Ectodermal cell (in vitro differentiated cells): ENCODE measurements around the gene GABRB2.

Experiments
- H3K27ac ChIP-seq: 2 replicates; pipeline ENCODE4 v1.7.0; 2013; ENCODE audit warnings: mild to moderate bottlenecking, low read depth, low read length; ENCODE audit not compliant: insufficient read depth, poor library complexity, severe bottlenecking
- H3K27me3 ChIP-seq: 2 replicates; pipeline ENCODE4 v1.7.0; 2013; ENCODE audit warnings: mild to moderate bottlenecking, low read length; ENCODE audit not compliant: insufficient read depth, control insufficient read depth, poor library complexity, severe bottlenecking
- H3K36me3 ChIP-seq: one replicate; pipeline ENCODE4 v1.7.0; 2013; ENCODE audit warnings: low read length; ENCODE audit not compliant: control insufficient read depth, insufficient read depth
- H3K4me1 ChIP-seq: one replicate; pipeline ENCODE4 v1.7.0; 2013; ENCODE audit warnings: low read length; ENCODE audit not compliant: control insufficient read depth, insufficient read depth
- H3K4me3 ChIP-seq: 2 replicates; pipeline ENCODE4 v1.7.0; 2013; ENCODE audit warnings: low read depth, low read length, control low read depth; ENCODE audit not compliant: insufficient read depth
- H3K9me3 ChIP-seq: 2 replicates; pipeline ENCODE4 v1.7.0; 2013; ENCODE audit warnings: mild to moderate bottlenecking, low read length, moderate library complexity; ENCODE audit not compliant: control insufficient read depth
- WGBS, 2 experiments: methylation state at CpG; one replicate each; pipeline ENCODE4 v1.1.7; 2013; ENCODE audit warnings: missing lambda C conversion rate in 2 of 2; 5-methylcytosine and 5-hydroxymethylcytosine counted together

The GABRB2 gene

DNA sequence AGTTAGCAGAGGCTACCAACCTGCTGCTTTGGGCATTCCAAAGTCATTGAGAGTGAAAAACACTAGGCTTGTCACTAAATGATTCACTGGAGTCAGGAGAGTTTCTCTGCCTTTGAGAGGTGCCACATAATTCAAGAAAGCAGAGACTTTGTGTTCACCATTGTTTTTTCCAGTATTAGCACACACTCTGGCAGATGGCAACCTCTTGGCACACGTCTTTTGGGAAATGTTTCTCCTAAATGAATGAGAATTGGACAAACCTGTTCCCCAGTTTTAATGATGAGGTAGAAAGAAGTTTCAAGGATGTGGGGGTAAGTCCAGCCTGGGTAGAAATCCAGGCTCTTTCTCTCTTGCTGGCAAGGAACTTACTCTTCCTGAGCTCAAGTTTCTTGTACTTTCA, 259.1 kb downstream of the GABRB2 start:
- Histone ChIP-seq H3K4me1 (no peaks in the 10 kb centered on the region), H3K36me3 (no peaks in the 10 kb centered on the region), H3K9me3 (no peaks in the 10 kb centered on the region), H3K27me3 (no peaks in the 10 kb centered on the region), H3K4me3 (no peak overlapping the region), H3K27ac (no peak overlapping the region)
- WGBS, 2 experiments = 47 to 56% methylated on average over 1 of the region's 1 CpG

DNA sequence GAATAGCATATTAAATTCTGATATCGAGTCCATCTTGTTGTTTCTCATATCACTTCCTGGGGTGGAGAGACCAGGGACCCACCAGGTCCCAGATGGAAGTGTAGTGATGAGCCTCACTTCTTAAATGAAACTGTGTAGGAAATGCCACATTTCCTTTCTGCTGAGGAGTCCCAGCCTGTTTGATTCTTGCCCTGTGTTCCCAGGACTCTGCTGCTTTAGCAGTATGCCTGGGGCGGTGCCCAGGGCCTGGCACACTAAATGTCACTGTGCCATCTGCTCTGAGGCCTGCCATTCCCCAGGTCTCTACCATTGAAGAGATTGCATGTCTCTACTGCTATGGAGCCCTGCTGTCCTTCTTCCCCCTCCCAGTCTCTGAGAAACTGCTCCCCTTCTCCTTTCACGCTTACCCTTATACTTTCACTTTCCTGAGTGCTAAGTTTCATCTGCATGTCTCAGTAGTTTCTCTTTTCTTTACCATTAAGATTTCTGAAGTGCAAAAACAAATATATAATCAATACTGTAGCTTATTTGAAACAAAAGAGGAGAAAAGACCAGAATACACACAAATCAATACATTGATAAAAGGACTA, 260.4 kb downstream of the GABRB2 start:
- Histone ChIP-seq H3K4me3 (no peak overlapping the region), H3K4me1 (no peaks in the 10 kb centered on the region), H3K27me3 (no peaks in the 10 kb centered on the region), H3K36me3 (no peaks in the 10 kb centered on the region), H3K27ac (no peak overlapping the region), H3K9me3 (no peaks in the 10 kb centered on the region)
- WGBS, 2 experiments = 87 to 99% methylated on average over 3 of the region's 3 CpGs

DNA sequence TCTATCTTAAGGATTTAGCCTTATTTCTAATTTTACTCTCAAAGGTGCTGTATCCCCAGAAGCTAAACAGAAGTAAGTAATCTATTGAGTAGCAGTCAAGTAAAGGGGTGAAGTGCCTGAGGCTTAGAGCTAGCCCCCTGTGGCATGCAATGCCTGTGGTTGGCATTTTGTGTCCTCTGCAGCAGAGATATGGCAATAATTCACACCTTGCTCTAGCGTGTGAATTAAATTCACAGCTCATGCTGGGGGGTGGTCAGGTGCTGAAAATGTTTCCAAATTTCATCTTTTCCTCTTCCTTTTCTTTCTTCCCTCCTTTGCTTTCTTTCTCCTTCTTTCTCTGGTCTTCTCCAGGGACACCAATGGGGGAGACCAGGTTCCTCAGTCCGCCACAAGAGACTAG, 262.1 kb downstream of the GABRB2 start:
- Histone ChIP-seq H3K27me3 (no peaks in the 10 kb centered on the region), H3K9me3 (no peaks in the 10 kb centered on the region), H3K4me1 (no peaks in the 10 kb centered on the region), H3K4me3 (no peak overlapping the region), H3K27ac (no peak overlapping the region), H3K36me3 (no peaks in the 10 kb centered on the region)
- WGBS, 2 experiments = 88% methylated on average over 2 of the region's 2 CpGs

GRCh38 chr5:161283296-161283695, 263.2 kb downstream of the GABRB2 start:
- Histone ChIP-seq H3K27me3 (no peaks in the 10 kb centered on the region), H3K9me3 (no peaks in the 10 kb centered on the region), H3K27ac (no peak overlapping the region), H3K4me3 (no peak overlapping the region), H3K4me1 (no peaks in the 10 kb centered on the region), H3K36me3 (no peaks in the 10 kb centered on the region)
- 77 to 87% methylated on average over 1 of the region's 1 CpG for WGBS, 2 experiments

- Histone ChIP-seq H3K4me1 (no peaks in the 10 kb centered on the region), H3K27me3 (no peaks in the 10 kb centered on the region), H3K36me3 (no peaks in the 10 kb centered on the region), H3K27ac (no peak overlapping the region), H3K9me3 (no peaks in the 10 kb centered on the region), H3K4me3 (no peak overlapping the region)
- 88 to 95% methylated on average over 4 of the region's 4 CpGs for WGBS, 2 experiments
Observed at GRCh38 chr5:161278739-161279660, 267.5 kb downstream of the GABRB2 start.

DNA sequence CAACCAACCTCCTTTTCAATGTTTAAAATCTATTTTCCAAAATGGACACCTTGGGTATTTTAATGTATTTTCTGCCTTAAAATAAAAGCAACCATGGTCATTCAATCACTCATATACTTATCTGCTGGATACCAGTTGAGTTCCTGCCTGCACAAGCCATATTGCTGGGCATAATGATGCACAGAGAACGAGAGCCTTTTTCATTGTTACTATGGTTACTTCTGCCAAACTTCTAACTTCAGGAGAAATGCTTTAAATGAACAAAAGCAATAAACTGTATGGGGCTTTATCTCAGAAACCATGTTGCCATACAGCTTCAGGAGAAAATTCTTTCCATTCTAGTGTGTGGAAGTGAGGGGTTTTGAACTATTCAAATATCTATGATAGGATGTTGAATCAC, 269.5 kb downstream of the GABRB2 start:
- Histone ChIP-seq H3K36me3 (no peaks in the 10 kb centered on the region), H3K4me1 (no peaks in the 10 kb centered on the region), H3K27ac (no peak overlapping the region), H3K27me3 (no peaks in the 10 kb centered on the region), H3K9me3 (no peaks in the 10 kb centered on the region), H3K4me3 (no peak overlapping the region)
- WGBS, 2 experiments = 84 to 100% methylated on average over 1 of the region's 1 CpG

DNA sequence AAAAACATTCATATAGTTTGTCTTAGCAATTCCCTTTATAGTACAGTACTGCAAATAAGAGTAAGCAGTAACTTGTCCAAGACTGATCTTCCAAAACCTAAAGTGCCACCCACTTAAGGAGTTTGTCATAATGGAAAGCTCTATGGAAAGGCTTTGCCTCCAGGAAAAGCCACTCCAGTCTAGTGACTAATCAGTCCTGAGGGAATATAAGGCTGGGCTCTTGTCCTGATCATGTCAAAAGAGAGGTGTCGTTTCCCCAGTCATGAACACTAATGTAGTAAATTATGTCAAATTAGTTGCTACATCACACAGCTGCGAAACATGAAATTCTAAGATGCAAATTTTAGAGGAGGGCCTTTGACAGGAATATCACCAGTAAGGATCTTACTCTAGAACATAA, 271.6 kb downstream of the GABRB2 start:
- Histone ChIP-seq H3K27ac (no peak overlapping the region), H3K9me3 (no peaks in the 10 kb centered on the region), H3K36me3 (no peaks in the 10 kb centered on the region), H3K4me3 (no peak overlapping the region), H3K4me1 (no peaks in the 10 kb centered on the region), H3K27me3 (no peaks in the 10 kb centered on the region)
- WGBS, 2 experiments = 94 to 95% methylated on average over 2 of the region's 2 CpGs

GRCh38 chr5:161273410-161273809, 273.1 kb downstream of the GABRB2 start:
- H3K4me1 ChIP-seq = no peaks in the 10 kb centered on the region
- no peaks in the 10 kb centered on the region for H3K9me3 ChIP-seq
- H3K27ac ChIP-seq = no peak overlapping the region
- H3K27me3 ChIP-seq = no peaks in the 10 kb centered on the region
- no peak overlapping the region for H3K4me3 ChIP-seq
- H3K36me3 ChIP-seq = no peaks in the 10 kb centered on the region

DNA sequence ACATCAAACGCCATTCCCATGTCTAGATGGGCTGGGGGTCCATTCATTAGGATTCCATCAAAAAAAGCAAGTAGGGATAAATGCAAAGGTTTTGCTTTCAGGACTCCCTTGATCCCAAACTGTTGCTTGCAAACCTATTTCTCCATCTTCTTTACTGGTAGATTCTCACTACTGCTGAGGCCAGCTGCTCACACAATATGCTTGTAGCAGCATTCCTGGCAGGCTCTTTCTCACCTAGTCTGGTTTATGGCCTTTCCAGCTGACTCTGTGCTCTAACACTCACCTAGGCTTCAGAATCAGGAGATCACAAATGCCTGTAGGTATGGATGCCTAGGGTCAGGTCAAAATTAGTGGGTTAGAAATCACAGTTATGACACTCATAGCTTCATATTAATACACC, 274.7 kb downstream of the GABRB2 start:
- 95 to 96% methylated on average over 1 of the region's 1 CpG for WGBS, 2 experiments
- no peak overlapping the region for H3K27ac ChIP-seq
- no peaks in the 10 kb centered on the region for H3K4me1 ChIP-seq
- no peaks in the 10 kb centered on the region for H3K9me3 ChIP-seq
- no peak overlapping the region for H3K4me3 ChIP-seq
- H3K27me3 ChIP-seq = no peaks in the 10 kb centered on the region
- H3K36me3 ChIP-seq = no peaks in the 10 kb centered on the region

GRCh38 chr5:161269125-161269524, 277.4 kb downstream of the GABRB2 start:
- H3K9me3 ChIP-seq = no peaks in the 10 kb centered on the region
- no peak overlapping the region for H3K4me3 ChIP-seq
- H3K36me3 ChIP-seq = no peaks in the 10 kb centered on the region
- H3K27me3 ChIP-seq = no peaks in the 10 kb centered on the region
- H3K27ac ChIP-seq = no peak overlapping the region
- no peaks in the 10 kb centered on the region for H3K4me1 ChIP-seq
